ENCODE measurements around the gene ARSA. TPM values are rescaled to one million over a fixed set of nuclear protein-coding genes. Genes with fewer than 3 reads are reported as not detected.
"Not testable (repeated sequence)": the region's sequence is repeated elsewhere in the genome, so short reads cannot be mapped to it uniquely, and the experiment has no call there.

Gene ARSA
- total and polyA plus RNA-seq, 2 experiments from 2014 or later: 8.1 to 8.2 TPM

GRCh38 chr22:50640857-50641647 lies 13.1 kb upstream of the ARSA start (continued):
- TF ChIP-seq ZNF462 (CRISPR knock-in tag; IDR thresholded peaks at IDR 0.05) (no peak), CREB1 (CRISPR knock-in tag; IDR thresholded peaks at IDR 0.05; ENCODE audit: low read depth) (no peak), STAT1 (IDR thresholded peaks at IDR 0.05; ENCODE audit: unreplicated experiment) (no peak), JUNB (IDR thresholded peaks at IDR 0.05; ENCODE audit: unreplicated experiment) (no peak), POLR2AphosphoS5 (IDR thresholded peaks at IDR 0.05; ENCODE audit: low read depth) (no peak), EZH2phosphoT487 (IDR thresholded peaks at IDR 0.05; ENCODE audit: unreplicated experiment) (no peak)
- TF ChIP-seq, protein P1, sequence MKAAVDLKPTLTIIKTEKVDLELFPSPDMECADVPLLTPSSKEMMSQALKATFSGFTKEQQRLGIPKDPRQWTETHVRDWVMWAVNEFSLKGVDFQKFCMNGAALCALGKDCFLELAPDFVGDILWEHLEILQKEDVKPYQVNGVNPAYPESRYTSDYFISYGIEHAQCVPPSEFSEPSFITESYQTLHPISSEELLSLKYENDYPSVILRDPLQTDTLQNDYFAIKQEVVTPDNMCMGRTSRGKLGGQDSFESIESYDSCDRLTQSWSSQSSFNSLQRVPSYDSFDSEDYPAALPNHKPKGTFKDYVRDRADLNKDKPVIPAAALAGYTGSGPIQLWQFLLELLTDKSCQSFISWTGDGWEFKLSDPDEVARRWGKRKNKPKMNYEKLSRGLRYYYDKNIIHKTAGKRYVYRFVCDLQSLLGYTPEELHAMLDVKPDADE (IDR thresholded peaks at IDR 0.05): no peak

- H3K27ac ChIP-seq (ENCODE audit: low read depth); H3K36me3 ChIP-seq (ENCODE audit: insufficient read depth); H3K36me3 Mint-ChIP-seq (ENCODE audit: low read depth); H3K4me3 Mint-ChIP-seq; H3K4me2 ChIP-seq; DNase-seq (ENCODE audit: low spot score); H3K4me3 ChIP-seq; H2AFZ ChIP-seq; H3F3A ChIP-seq (replicated peaks; ENCODE audit: low read depth); H3K79me2 ChIP-seq (replicated peaks; ENCODE audit: insufficient read depth); H4K20me1 ChIP-seq (replicated peaks; ENCODE audit: insufficient read depth); H3K9me3 Mint-ChIP-seq; ATAC-seq; H3K9me2 ChIP-seq (ENCODE audit: insufficient read depth); H3K27ac Mint-ChIP-seq: not testable (repeated sequence)
- peaks cover 21% of the 10 kb centered on the region for H3K4me1 Mint-ChIP-seq
- H3K27me3 ChIP-seq (ENCODE audit: insufficient read depth): peaks cover 22% of the 10 kb centered on the region
- peaks cover 14% of the 10 kb centered on the region for H3K4me1 ChIP-seq (ENCODE audit: insufficient read depth)
- H3K27me3 Mint-ChIP-seq (ENCODE audit: insufficient read depth, low read depth, poor library complexity): peaks cover 11% of the 10 kb centered on the region
These were observed 12.3 kb upstream of the ARSA start for GRCh38 chr22:50640296-50640695.

All from GM23338 (cell line).